Fibroblast of lung (primary cell): ENCODE measurements around the gene CCDC85B. TPM values are rescaled to one million over a fixed set of nuclear protein-coding genes. Genes with fewer than 3 reads are reported as not detected.

Source experiments
- DNase-seq, 2 donors: peaks; one replicate each; pipeline versions ENCODE4 v3.0.0 to v3.0.0-alpha.2; 2010; ENCODE audit warnings: low read depth in 2 of 2
- H2AFZ ChIP-seq: 2 replicates; pipeline ENCODE4 v1.5.1; 2012; ENCODE audit warnings: low read length, control low read depth, inconsistent platforms
- H3K27ac ChIP-seq: 2 replicates; pipeline ENCODE4 v1.5.1; 2011; ENCODE audit warnings: low read length, control low read depth; ENCODE audit not compliant: insufficient read depth
- H3K27me3 ChIP-seq: 2 replicates; pipeline ENCODE4 v1.5.1; 2011; ENCODE audit warnings: mild to moderate bottlenecking, low read length; ENCODE audit not compliant: control insufficient read depth, insufficient read depth
- H3K36me3 ChIP-seq: 2 replicates; pipeline ENCODE4 v1.5.1; 2011; ENCODE audit warnings: low read length; ENCODE audit not compliant: control insufficient read depth, insufficient read depth
- H3K4me1 ChIP-seq: 2 replicates; pipeline ENCODE4 v1.5.1; 2011; ENCODE audit warnings: low read length; ENCODE audit not compliant: control insufficient read depth, insufficient read depth; ENCODE audit errors: extremely low read depth
- H3K4me2 ChIP-seq: 2 replicates; pipeline ENCODE4 v1.5.1; 2011; ENCODE audit warnings: low read length, control low read depth; ENCODE audit not compliant: insufficient read depth; ENCODE audit errors: extremely low read depth
- H3K4me3 ChIP-seq, 4 experiments: fragments of 200-600 bp in 1 of 4; sonication (generic) in 1 of 4; replicated peaks in 1 of 4; 2 replicates each; pipeline ENCODE4 v1.5.1; 2011 to 2016; ENCODE audit warnings: low read length in 4 of 4, low read depth in 3 of 4, mild to moderate bottlenecking in 3 of 4, control low read depth in 2 of 4, inconsistent platforms in 1 of 4, mixed read lengths in 1 of 4; ENCODE audit not compliant: insufficient read depth in 1 of 4; ENCODE audit errors: control extremely low read depth in 1 of 4
- H3K79me2 ChIP-seq: 2 replicates; pipeline ENCODE4 v1.5.1; 2012; ENCODE audit warnings: mild to moderate bottlenecking, low read length, inconsistent platforms; ENCODE audit not compliant: control insufficient read depth, insufficient read depth
- H3K9ac ChIP-seq: 2 replicates; pipeline ENCODE4 v1.5.1; 2011; ENCODE audit warnings: mild to moderate bottlenecking, low read length, control low read depth; ENCODE audit not compliant: insufficient read depth
- H3K9me3 ChIP-seq: 2 replicates; pipeline ENCODE4 v1.5.1; 2012; ENCODE audit warnings: low read depth, low read length; ENCODE audit not compliant: control insufficient read depth, insufficient read depth
- H4K20me1 ChIP-seq: 2 replicates; pipeline ENCODE4 v1.5.1; 2011; ENCODE audit warnings: low read length; ENCODE audit not compliant: control insufficient read depth, insufficient read depth; ENCODE audit errors: extremely low read depth
- EZH2 ChIP-seq: IDR thresholded peaks from 2 replicates; pipeline ENCODE4 v1.5.1; 2012; ENCODE audit warnings: low read length, control low read depth, mild to moderate bottlenecking; ENCODE audit errors: missing control alignments
- polyA plus RNA-seq, 2 donors: library from polyadenylated mRNA; depleted of rRNA in 1 of 2; stranded (reverse) in 1 of 2; unstranded in 1 of 2; fragments of >200 nt; gene quantifications; 2 replicates each; pipeline ENCODE4 v1.2.1, GENCODE V29; 2011 to 2012; ENCODE audit warnings: missing spikeins in 1 of 2
- total RNA-seq: library from RNA; depleted of rRNA; stranded (reverse); fragments of >200 nt; gene quantifications from 2 replicates; pipeline ENCODE4 v1.2.1, GENCODE V29; 2014
- TF ChIP-seq, protein P1 (sequence below), 2 donors: IDR thresholded peaks in 1 of 2; conservative IDR thresholded peaks in 1 of 2; 1 replicate in 1 of 2; 2 replicates in 1 of 2; pipeline ENCODE4 v1.5.1; 2011 to 2012; ENCODE audit warnings: low read length in 2 of 2, control low read depth in 1 of 2, inconsistent platforms in 1 of 2, low read depth in 1 of 2, mild to moderate bottlenecking in 1 of 2

Gene CCDC85B
- total and polyA plus RNA-seq, 2 donors (not counting 1 experiment from before 2014, with no cell fraction given), result 18.1 to 118 TPM

DNA sequence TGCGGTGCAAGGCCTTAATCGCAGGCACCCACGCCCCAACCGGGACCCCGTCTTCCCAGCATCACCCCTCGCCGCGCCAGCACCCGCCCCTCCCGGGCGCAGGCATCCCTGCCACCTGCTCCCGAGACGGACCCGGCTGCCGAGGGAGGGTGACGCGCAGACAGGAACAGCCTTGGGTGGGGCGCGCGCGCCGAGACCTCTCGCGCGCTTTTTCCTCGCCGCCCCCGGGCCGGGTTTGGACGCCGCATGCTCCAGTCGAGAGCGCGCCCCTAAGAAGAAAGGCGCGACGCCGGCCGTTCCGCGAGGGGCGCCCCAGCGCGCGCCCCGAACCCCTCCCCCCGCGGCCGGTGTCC lies 33.0 kb upstream of the CCDC85B start:
- peak overlapping the region; percentile 86 for H3K27ac ChIP-seq
- peak overlapping the region; percentile 95 to 99 (median 97) for H3K4me3 ChIP-seq
- peaks cover 47% of the 10 kb centered on the region for H3K36me3 ChIP-seq
- H3K27me3 ChIP-seq, result no peaks in the 10 kb centered on the region
- no peaks in the 10 kb centered on the region for H3K9me3 ChIP-seq
- peaks cover 32% of the 10 kb centered on the region for H3K4me1 ChIP-seq
- peaks cover 8% of the 10 kb centered on the region for H4K20me1 ChIP-seq
- peak overlapping the region; percentile 44 for H3K4me2 ChIP-seq
- TF ChIP-seq EZH2, result no peak
- TF ChIP-seq, protein P1, sequence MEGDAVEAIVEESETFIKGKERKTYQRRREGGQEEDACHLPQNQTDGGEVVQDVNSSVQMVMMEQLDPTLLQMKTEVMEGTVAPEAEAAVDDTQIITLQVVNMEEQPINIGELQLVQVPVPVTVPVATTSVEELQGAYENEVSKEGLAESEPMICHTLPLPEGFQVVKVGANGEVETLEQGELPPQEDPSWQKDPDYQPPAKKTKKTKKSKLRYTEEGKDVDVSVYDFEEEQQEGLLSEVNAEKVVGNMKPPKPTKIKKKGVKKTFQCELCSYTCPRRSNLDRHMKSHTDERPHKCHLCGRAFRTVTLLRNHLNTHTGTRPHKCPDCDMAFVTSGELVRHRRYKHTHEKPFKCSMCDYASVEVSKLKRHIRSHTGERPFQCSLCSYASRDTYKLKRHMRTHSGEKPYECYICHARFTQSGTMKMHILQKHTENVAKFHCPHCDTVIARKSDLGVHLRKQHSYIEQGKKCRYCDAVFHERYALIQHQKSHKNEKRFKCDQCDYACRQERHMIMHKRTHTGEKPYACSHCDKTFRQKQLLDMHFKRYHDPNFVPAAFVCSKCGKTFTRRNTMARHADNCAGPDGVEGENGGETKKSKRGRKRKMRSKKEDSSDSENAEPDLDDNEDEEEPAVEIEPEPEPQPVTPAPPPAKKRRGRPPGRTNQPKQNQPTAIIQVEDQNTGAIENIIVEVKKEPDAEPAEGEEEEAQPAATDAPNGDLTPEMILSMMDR (conservative IDR thresholded peaks at IDR 0.05 in 1 of 2, IDR thresholded peaks at IDR 0.05 in 1 of 2; ENCODE audit: low read depth in 1 of 2, low read length in 2 of 2), result no peak
- no peak overlapping the region for H2AFZ ChIP-seq
- H3K79me2 ChIP-seq, result peaks cover 68% of the 10 kb centered on the region
- DNase-seq, result no peak
- peak overlapping the region; percentile 92 for H3K9ac ChIP-seq

DNA sequence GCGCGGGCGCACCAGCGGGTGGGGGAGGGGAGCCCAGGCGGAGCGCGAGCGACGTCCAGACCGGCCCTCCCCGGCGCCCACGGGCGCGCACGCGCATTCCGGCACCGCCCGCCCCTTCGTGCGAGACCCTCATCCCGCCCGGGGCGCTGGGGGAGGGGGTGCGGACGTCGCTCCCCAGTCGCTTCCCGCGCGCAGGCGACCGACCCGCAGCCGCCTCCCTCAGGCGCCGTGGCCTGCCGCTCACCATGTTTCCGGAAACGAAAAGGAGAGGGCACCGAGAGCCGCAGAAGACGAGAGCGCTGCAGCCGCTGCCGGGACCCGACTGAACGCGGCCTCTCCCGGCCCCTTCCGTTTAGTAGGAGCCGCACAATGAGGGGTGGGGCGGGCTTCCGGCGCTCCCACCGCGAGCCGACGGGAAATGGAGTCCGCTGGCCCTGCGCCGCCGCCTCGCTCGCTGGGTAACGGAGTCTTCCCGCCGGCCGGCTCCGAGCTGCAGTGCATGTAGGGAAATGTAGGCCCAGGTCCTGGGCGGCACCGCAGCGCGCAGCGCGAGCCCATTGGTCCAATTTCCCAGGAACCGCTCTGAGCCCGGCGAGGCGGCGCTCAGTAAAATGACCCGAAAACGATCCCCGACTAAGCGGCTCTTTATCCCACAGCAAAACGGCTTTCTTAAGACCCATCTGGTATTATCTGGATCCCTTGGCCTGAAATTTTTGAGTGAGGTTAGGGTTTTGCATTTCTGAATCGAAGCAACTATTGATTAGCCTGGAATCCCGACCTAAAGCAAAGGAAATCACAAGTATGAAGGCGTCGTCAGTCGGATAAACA lies 32.4 kb upstream of the CCDC85B start, which contains the start of gene CFL1:
Gene CFL1, minus strand, starts transcription at position 328 of the 828 bp plus-strand sequence. Its CDS starts 81 bp downstream, at position 247.
- no peaks in the 10 kb centered on the region for H3K27me3 ChIP-seq
- no peak within 1 kb of the TSS for H2AFZ ChIP-seq
- DNase-seq, result peak; percentile 97
- peaks cover 8% of the 10 kb centered on the region for H4K20me1 ChIP-seq
- TF ChIP-seq, protein P1 (conservative IDR thresholded peaks at IDR 0.05 in 1 of 2, IDR thresholded peaks at IDR 0.05 in 1 of 2; ENCODE audit: low read depth in 1 of 2, low read length in 2 of 2), result no peak
- no peak for TF ChIP-seq EZH2
- H3K9me3 ChIP-seq, result no peaks in the 10 kb centered on the region
- H3K79me2 ChIP-seq, result peaks cover 72% of the 10 kb centered on the region
- peak within 1 kb of the TSS; percentile 95 to 99 (median 97) for H3K4me3 ChIP-seq
- H3K4me2 ChIP-seq, result peak within 1 kb of the TSS; percentile 98
- peak within 1 kb of the TSS; percentile 98 for H3K27ac ChIP-seq
- H3K36me3 ChIP-seq, result peaks cover 46% of the 10 kb centered on the region
- peaks cover 32% of the 10 kb centered on the region for H3K4me1 ChIP-seq
- peak within 1 kb of the TSS; percentile 92 for H3K9ac ChIP-seq

DNA sequence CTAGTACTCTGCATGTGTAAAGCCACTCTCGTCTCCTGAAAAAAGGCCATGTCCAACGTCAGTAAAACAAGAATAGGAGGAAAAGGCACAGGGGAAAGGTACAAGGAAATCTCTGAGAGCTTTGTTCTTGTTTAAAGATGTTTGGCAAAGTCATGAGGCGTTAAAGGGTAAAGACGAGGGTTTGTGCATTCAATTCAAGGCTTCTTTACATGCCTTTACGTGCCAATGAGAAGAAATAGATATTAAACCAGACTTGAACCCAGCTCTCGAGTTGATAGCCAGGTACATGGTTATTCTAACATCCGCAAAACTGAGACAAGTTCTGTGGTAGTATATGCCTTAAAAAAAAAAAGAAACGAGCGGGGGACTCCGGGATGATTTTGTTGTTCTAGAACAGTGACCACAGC lies 31.8 kb upstream of the CCDC85B start:
- H3K79me2 ChIP-seq, result peaks cover 68% of the 10 kb centered on the region
- TF ChIP-seq, protein P1 (conservative IDR thresholded peaks at IDR 0.05 in 1 of 2, IDR thresholded peaks at IDR 0.05 in 1 of 2; ENCODE audit: low read depth in 1 of 2, low read length in 2 of 2), result no peak
- no peak for TF ChIP-seq EZH2
- peak overlapping the region; percentile 98 for H3K4me2 ChIP-seq
- H3K27me3 ChIP-seq, result no peaks in the 10 kb centered on the region
- H3K4me1 ChIP-seq, result peaks cover 32% of the 10 kb centered on the region
- peak overlapping the region; percentile 98 for H3K27ac ChIP-seq
- no peak overlapping the region for H2AFZ ChIP-seq
- no peak for DNase-seq
- H3K4me3 ChIP-seq, result peak overlapping the region; percentile 59 to 96 (median 76)
- H3K36me3 ChIP-seq, result peaks cover 43% of the 10 kb centered on the region
- peaks cover 6% of the 10 kb centered on the region for H4K20me1 ChIP-seq
- H3K9me3 ChIP-seq, result no peaks in the 10 kb centered on the region
- H3K9ac ChIP-seq, result peak overlapping the region; percentile 58
